DMS 273 (cell line): ENCODE measurements around the gene ATF4.
A peak's percentile ranks its signal among the peaks of the same experiment; 100 is the strongest.

Experiments
- DNase-seq: peaks from one replicate; lab custom pipeline; 2025; ENCODE audit not compliant: unreplicated experiment; lab: John Stamatoyannopoulos, UW

The ATF4 gene

DNA sequence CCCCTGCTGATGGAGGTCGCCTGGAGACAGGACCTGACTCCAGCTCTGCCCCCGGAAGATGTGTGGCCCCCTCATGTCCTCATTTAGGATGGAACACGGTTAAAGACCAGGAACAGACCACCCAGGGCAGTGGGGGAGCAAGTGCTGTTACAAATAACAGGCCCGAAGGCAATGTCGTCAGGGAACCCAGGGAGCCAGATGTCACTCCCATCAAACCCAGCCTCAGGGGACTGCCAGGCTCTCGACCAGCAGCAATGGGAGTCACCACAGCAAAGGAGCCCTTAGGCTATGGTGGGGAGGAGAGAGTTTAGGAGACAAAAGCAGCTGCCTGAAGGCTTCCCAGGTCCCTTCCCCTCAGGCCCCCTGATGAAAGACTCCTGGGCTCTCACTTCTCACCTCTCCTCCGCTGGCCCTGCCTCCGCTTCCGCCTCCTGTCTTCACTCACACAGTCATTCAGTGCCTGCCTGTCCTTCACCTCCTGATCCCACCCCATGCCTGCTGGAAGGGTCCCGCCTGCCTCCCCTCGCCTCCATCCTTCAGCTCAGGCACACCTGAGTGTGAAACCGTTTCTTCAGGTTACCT lies 7.8 kb downstream of the ATF4 start:
- peak; percentile 34 for DNase-seq

DNA sequence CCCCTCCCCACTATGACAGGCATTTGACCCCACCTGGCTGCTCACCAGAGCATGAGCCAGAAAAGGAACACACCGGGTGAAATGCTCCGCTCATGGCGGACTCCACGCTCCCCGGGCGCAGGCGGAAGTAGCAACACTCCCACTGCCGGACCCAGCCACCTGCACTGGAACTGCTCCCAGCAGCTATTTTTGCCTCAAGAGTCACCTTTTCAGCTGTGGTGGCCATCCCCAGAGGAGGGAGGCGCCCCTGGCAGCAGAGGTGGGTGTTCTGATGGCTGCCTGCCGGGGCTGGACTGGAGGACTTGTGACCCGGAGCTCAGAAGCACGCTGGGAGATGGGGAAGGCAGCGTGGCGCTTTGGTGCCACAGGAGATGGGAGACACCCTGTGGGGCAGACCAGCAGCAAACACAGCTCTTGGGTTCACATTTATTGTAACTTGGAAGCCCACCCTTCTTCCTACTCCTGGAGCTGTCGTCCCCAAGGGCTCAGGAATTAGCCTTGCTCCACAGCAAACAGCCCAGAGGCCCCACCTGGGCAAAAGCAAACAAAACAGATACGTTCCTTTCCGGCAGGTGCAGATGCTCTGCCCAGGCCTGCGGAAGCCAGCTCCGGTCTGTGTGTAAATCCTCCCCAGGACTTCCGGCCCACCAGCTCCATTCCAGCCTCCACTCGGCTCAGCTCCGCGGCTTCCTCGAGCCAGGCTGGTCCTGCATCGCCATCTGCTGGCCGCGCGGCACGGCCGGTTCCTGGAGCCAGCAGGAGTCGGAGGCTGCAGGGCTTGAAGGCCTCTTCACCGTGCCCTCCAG lies 8.5 kb downstream of the ATF4 start:
- DNase-seq = peak; percentile 94

DNA sequence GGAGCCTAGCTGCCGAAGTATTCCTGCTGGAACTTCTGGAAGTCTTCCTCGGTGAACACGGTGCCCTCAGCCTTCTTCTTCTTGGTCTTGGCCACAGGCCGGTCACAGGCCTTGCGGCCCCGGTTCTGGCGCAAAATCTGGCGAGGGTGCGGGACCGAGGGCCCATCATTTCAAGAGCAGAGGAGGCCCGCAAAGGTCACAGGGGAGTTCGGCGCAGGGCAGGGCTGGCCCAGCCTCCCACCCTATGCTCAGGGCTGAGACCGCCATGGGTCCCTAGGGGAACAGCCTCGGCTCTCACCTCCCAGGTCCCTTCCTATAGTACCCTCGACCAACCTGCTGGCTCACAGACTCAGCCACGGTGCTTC lies 9.1 kb downstream of the ATF4 start:
- no peak for DNase-seq

DNA sequence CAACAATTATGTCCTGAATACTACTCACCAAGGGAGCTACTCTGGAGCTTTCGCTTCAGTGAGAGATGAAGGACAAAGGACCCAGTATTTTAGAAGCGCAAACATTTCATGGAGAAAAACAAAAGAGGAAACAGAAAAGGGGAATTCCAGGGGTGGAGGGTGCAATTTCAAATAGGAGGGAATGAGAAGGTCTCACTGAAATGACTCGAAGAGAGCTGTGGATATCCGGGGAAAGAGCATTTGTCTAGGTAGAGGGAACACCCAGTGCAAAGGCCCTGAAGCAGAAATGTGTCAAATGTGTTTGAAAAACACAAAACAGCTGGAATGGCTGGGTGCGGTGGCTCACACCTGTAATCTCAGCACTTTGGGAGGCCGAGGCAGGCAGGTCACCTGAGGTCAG lies 9.8 kb downstream of the ATF4 start:
- no peak for DNase-seq

DNA sequence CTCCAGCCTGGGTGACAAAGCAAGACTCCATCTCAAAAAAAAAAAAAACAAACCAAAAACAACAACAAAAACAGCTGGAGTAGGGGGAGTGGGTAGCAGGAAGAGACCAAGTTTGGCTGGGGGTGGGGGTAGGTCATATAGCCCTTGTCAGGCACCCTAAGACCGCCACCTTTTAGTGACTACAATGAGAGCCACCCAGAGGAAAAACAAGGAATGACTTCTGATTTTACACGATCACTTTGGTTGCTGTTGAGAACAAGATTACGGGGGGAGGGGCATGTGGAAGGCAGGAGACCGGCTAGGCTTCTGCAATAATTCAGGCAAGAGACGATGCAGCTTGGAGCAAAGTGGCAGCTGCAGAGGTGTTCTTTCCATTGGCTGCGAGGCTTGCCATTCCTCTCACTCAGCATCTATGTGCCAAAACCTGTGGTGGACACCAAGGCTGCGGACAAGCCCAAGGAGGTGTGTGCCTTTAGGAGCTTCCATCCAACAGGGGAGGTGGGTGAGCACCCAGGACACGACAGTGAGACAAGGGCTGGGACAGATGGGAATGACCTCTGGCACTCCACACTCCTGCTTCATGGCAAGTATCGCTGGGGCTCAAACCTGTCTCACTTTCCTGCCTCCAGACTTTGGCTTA lies 10.4 kb downstream of the ATF4 start:
- DNase-seq = peak; percentile 66

DNA sequence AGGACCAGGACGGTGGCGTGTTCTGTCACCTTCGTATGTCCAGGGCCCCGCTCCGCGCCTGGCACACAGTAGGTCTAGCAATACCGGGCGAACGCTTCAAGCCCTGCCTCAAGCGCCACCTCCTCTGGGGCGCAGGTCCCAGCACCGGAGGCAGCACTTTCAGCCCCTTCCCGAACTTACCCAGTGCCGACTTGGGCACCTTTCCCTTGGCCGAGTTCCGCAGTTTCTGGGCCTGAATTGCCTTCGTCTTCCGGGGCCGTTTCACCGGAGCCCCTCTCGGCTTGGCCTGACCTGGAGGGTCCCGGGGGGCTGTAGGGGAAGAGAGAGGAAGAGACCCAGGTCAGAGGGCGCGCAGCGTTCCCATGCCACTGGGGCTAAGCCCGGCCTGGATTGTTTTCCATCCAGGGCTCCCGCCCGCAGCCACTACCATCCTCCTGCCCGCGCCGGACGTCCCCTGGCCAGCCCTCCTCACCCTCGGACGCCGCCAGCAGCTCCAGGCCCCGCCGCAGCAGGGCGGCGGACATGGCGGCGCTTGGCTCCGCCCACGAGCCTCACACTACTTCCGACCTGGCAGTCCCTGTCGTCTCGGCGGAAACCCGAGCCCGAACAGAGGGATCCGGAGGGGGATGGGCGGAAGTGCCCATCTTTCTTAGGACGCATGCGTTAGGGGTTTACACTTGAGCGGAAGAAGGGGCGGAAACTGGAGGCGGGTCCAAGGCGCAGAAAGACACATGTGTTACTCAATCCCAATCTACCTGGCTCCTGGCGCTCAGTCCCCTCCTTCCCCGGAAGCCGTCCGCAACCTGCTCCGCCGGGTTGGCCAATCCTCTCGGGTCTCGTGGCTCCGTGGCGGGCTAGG lies 12.1 kb downstream of the ATF4 start, which contains the start of gene RPS19BP1:
RPS19BP1 (minus strand) TSS at position 534 of the 859 bp plus-strand sequence; CDS start at position 524, 10 bp downstream.
- DNase-seq = peak; percentile 99

DNA sequence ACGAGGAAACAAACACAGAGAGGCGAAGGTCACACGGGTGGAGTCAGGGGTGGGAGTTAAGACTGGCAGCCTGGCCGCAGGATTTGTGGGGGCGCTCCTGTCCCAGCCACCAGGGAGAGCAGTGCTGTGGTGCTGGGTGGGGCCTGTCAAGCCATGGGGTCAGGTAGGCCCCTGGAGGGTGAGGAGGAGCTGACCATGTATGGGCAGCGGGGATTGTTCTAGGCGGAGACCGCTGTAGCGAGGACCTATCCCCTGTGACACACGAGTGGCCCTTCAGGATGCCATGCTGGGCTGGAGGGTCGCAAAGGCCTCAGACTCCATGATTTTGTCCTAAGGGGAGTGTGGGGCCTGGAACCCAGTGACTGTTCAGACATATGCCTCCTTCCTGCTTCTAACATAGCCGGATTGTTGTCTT lies 13.7 kb downstream of the ATF4 start:
- no peak for DNase-seq

DNA sequence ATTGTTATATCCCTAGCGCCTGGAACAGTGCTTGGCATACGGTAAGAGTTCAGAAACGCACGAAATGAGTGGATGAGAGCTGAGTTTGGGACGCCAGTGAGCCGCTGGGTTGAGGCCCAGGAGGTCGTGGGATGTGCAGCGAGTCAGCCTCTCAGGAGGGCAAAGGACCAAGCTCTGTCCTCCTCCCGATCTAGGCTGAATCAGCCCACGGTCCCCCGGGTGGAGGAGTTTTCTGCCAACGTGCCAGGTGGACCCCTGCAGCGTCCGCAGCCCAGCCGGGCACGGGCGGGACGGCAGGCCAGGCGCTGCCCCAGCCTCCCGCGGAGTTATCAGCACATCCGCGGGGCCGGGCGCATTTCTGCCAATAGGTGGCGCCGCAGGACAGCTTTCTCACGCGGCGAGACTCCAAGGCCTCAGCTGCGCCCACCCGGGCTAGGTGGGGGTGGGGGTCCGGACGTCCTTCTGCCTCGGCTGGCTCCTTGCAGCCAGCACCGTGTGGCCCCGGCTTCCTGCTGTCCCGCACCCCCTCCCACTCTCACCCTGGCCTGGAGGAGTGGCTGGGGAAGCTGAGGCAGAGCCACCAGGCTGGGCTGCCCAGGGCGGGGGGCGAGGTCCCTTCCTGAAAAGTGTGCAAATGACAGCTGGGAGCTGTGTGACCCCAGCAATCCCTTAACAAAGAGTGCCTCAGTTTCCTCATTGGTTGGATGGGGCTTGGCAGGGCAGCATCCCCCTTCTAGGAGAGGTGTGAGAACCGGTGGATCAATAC lies 14.4 kb downstream of the ATF4 start:
- peak; percentile 86 for DNase-seq

DNA sequence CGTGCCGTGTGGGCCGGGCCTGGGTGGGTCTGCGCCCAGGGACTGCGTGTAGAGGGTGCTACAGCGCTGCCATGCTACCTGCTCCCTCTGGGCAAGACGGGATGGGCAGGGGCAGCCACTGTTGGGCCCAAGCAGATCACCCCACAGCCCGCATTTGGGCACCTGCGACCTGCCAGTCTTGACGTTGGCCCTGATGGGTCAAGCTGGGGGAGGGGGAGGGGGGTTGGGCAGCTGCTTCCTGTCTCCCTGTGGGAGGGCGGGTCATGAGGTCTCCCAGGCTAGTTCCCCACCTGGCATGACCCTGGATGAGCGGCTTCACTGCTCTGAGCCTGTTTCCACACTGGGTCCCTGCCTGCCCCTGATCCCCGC lies 15.0 kb downstream of the ATF4 start:
- no peak for DNase-seq

DNA sequence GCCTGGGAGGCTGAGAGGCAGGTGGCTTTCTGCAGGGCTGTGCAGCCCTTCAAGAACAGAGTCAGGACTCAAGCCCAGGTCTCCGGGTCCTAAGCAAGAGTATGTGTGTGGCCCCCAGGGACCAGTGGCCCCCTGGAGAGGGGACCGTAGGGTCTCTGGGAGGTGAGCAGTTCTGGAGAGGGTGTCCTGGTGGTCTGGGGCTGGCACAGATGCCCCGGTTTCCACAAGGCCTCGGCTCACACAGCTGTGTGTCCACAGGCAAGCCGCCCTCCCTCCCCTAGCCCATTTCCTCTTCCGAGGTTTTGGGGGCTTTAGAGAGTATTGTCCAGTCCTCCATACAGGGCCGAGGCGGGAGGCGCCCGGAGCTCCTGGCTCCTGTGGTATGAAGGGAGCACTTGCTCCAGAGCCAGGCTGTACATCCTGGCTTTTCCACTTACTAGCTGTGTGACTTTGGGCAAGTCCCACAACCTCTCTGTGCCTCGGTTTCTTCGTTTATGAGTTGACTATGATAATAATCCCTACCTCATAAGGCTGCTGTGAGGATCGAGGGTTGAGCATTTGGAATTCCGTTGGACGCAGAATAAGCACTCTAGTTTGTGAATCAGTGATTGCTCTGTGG lies 15.6 kb downstream of the ATF4 start:
- no peak for DNase-seq

DNA sequence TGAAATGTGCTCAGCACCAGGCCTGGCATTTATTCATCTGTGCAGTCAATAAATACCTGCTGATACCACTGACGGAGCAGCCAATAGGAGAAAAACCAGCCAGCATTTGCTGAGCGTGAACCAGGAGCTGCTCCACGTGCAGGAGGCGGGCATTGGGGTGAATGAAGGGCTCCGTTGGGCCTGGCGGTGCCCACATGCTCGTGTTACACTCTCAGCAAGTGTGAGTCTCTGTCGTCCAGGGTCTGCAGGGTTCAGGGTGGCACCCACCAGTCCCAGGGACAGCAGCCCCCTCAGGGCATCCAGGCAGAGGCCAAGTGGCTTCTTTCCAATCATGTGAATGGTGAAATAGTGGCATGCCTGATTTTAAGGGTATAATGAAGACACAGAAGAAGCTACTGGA lies 16.3 kb downstream of the ATF4 start:
- DNase-seq = no peak

DNA sequence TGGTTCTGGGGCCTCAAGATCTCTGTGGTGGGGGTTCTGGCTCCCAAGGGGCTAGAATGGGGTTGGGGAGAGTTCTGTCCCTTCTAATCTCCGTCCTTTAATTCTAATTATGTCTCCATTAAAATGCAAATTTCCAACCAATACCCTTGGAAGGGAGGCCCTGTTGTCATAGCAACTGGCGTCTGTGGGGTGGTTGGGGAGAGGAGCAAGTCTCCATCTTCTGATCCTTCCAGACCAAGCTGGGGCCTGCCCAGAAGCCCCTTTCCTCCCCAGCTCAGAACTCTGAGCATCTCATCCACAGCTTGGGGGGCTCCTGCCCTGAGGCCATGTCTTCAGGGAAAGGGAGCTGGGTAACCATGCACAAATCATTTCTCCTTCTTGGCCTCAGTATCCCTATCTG lies 17.6 kb downstream of the ATF4 start:
- DNase-seq = peak; percentile 27

DNA sequence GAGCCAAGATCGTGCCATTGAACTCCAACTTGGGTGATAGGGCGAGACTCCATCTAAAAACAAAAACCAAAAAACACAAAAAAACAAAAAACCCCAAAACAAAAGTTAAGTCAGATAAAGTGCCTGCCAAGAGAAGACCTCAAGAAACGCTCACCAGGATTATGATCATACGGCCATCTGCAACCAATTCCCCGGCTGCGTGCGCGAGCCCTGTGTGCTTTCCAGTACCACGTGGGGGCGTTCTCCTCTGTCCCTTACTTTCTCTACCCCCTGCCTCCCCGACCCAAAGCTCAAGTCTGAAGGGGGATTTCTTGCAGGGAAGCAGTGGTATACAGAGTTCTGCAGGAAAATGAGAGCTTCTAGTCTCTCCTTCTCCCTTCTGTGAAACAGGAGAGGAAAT lies 22.7 kb downstream of the ATF4 start:
- peak; percentile 77 for DNase-seq

DNA sequence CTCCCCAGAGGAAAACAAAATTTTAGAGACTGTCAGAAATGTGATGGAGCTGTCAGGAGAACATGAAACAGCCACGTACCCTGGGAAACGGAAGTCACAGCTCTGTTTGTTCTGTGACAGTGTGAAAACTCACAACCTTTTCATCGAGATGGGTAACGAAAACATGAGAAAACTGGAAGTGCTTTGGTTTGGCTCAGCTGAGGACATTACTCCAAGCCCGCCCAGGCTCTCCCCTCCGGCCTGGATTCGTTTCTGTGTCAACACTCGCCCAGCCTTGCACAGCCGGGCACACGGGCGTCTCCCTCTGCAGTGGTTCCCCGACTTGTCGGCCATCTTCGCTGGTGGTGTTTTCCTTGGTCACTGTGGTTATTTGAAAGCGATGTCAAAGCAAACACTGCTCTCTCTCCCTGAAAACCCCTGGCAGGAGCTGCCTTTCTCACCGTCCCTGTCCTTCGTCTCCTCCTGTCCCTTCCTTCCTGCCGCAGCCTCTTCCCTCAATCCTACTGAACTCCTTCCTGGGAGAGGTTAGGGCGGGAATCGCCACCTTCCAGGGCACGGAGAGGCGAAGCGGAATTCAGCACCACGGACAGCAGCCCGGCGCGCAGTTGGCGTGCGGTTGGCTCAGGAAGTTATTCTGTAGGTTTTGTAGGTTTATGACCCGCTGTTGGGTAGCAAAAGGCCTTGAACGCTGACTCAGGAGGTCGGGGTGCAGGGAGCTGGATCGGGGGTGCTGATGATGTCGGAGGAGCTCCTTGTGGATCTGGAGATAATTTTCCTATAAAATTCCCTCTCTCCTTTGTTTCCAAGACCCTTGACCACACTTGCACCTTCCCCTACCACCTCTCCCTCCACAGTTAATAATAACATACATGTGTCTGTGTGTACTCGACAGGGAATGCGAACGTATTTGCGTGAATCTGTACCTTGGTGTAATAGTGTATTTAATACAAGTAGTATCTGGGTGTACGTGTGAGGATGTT lies 25.3 kb downstream of the ATF4 start:
- no peak for DNase-seq

DNA sequence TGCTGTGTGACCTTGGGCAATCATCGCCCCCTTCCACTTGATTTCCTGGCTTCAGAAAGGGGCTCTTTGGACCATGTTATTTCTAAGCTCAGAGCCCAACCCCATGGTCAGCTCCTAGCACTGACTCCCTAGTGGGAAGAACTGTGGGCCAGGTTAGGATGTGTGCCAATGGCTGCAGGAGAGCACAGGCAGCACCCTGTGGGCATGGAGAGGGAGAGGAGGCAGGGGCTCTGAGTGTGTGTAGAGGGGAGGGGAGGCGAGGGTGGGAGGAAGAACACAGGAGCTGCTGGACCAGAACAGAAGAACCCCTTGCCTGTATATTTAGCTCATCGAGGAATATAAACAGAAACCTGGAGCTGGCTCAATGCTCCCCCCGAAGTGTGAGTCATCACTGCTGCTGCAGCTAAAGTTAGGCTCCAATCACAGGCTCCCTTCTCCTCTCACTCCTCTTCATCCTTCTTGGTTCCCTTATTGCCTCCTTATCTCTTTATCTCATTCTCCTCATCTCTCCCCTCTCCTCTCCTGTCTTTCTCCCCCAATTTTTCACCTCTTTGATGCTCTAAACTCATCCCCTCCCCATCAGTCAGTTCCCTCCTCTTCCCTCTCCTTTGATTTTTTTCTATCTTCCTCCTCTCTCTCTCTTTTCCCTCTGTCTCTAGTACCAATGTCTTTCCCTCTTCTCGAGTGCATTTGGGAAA lies 26.7 kb downstream of the ATF4 start:
- DNase-seq = peak; percentile 20

DNA sequence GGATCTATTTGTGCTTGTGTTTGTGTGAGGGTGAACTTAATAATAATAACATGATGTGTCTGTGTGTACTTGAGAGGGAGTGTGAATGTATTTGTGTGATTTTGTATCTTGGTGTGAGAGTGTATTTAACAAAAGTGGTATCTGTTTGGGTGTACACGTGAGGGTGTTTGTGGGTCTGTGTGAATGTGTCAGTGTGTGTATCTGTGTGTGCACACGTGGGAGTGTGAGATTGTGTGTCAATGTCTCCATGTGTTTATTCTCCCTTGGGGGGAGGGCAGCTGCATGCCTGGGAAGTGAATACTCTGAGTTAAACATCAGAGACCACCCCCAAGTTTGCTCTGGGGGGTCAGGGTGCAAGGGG lies 27.2 kb downstream of the ATF4 start:
- no peak for DNase-seq

DNA sequence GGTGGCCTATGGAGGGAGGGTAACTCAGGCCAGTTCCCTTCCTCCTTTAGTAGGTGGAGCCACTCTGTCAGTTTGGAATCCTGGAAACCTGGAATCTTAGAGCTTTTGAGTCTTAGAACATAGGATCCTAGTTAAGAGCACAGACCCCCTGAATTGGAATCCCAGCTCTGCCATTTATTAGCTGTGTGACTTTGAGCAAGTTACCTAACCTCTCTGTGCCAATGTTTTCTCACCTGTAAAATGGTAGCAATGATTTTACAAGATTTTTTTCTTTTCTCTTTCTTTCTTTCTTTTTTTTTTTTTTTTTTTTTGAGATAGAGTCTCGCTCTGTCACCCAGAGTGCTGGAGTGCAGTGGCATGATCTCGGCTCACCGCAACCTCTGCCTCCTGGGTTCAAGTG lies 33.1 kb downstream of the ATF4 start:
- no peak for DNase-seq

DNA sequence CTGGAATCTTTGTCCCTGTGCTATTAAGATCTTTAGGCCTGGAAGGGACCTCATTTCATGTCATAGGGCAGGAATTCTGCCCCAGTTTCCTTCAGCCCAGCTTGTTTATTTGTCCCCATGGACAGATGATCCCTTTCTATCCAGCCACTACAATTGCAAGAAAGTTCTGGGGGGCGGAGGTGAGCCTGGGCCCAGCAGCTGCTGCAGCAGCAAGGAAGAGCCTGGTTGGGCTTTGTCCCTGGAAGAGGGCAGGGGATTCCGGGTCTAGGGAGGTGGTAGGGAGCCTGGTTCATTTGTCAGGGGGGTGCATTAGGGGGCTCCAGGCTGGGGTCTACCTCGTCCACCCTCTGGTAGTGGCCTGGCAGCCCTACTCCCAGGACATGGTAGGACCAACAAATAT lies 33.8 kb downstream of the ATF4 start:
- no peak for DNase-seq
